MM.1S (cell line): ENCODE data around the gene NEURL1.

Source experiments
- CTCF ChIP-seq: fragments of 300-600 bp; sonication (generic); IDR thresholded peaks from 2 replicates; pipeline ENCODE4 v1.5.1; 2016; ENCODE audit warnings: antibody characterized with exemption, low read length, mixed read lengths
- EZH2 ChIP-seq: fragments of 300-600 bp; sonication (generic); optimal IDR thresholded peaks from 2 replicates; pipeline ENCODE3; 2017; ENCODE audit warnings: low read depth, mild to moderate bottlenecking, antibody characterized with exemption, low read length, mixed read lengths
- EZH2phosphoT487 ChIP-seq: fragments of 300-600 bp; sonication (generic); IDR thresholded peaks from 2 replicates; pipeline ENCODE4 v1.6.1; 2018; ENCODE audit warnings: antibody characterized with exemption, low read length

GRCh38 chr10:103610921-103611511 lies 117.5 kb downstream of the NEURL1 start:
- no peak for TF ChIP-seq CTCF
- no peak for TF ChIP-seq EZH2
- no peak for TF ChIP-seq EZH2phosphoT487
